Fibroblast of skin of left biceps (primary cell): Measurements from ENCODE around the gene SCAP.
A peak's percentile ranks its signal among the peaks of the same experiment; 100 is the strongest.
"Not testable (repeated sequence)": the region's sequence is repeated elsewhere in the genome, so short reads cannot be mapped to it uniquely, and the experiment has no call there.

ENCODE experiments used
- DNase-seq, 2 experiments: peaks; one replicate each; pipeline ENCODE4 v3.0.0-alpha.2; 2013; ENCODE audit warnings: low read depth in 2 of 2

SCAP gene

DNA sequence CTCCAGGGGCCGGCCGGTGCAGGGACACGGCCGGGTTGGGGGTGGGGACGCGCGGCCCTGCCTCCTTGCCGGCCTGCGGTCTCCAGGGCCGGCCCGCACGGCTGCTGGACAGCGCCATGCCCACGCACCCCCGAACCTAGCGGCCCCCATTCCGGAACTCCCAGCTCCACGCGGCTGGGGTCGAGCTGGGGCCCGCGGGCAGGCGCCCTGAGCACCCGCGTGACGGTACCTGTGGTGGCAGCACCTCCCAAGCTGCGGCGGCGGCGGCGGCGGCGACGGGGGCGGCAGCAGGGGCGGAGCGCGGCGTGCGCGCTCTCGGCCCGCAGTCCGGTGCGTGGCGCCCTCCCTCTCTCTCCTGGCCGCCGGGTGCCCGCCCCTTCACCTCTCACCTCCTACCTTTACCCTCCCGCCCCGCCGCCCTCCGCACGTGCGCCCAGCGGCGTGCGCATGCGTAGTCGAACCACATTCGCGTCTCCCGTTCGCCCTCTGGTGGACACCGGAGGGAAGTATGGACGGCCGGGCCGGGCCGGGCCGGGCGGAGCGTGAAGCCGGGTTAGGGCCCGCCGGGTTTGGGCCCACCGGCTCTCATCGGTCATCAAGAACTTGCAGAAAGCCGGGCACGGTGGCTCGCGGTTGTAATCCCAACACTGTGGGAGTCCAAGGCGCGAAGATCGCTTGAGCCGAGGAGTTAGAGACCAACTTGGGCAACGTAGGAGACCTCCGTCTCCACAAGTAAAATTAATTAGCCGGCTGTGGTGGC lies at the start of gene SCAP:
Gene SCAP (minus strand): TSS at position 372 of the 760 bp plus-strand sequence. CDS start 32,948 bp downstream, outside the sequence.
- DNase-seq, result peak; percentile 38 to 42

DNA sequence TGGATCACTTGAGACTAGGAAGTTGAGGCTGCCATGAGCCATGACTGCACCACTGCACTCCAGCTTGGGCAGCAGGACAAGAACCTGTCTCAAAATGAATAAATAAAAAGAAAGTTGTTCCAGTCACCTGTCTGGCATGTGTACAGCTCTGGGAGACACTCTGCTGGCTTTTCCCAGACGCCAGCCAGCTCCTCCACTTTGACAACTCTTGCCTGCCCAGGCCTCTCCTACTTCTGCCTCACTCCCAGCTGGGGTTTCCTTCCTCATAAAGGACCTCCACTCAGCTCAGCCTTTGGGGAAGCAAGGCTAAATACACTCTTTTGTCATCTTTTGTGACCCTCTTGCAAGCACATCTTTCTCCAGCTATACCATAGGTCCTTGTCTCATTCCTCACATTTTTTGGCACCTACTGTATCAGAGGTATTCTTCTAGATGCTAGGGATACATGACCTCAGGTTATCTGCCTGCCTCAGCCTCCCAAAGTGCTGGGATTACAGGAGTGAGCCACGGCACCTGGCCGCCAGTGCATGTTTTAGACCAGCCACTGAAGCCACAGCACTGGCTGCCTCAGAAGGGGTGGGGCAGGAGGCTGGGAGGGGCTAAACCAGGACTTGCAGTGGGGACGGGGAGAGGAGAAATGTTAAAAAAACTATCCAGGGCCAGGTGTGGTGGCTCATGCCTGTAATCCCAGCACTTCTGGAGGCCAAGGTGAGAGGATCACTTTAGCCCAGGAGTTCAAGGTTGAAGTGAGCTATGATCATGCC lies 47.8 kb upstream of the SCAP start:
- no peak for DNase-seq

DNA sequence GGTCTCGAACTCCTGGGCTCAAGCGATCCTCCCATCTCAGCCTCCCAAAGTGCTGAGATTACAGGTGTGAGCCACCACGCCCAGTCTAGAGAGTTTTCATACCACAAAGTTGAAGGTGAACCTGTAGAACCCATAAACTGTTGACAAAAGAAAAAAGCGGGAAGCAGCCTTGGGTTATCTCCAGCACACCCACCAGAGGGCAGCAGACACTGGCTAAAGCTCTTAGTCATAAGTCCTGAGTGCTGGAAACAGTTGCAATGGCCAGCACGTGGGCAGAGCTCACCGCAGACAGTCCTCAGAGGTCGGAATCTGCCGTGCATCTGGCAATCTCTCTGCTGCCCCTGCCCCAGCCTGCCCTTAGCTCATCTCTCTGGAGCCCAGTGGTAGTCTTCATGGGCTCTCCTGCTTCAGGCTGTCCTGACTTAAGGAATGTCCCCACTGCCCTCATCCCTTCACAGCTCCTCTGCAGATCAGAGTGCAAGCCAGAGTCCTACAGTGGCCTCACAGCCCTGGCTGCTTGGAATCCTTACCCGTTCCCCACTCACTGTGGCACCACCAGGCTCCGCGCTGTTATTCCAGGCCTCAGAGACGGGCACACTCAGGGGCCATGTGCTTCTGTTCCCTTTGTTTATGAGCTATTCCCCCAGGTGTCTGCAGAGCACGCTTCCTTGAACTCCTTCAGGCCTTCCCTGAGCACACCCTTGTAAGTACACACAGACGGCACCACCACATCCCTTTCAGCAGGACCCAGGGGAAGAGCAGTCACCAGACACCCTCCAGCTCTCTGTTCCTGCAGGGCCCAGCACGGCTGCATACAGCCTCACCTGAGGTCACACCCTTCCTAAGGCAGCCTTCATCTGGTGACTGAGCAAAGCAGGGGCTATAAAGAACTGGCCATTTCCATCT lies 46.6 kb upstream of the SCAP start:
- peak; percentile 47 for DNase-seq

DNA sequence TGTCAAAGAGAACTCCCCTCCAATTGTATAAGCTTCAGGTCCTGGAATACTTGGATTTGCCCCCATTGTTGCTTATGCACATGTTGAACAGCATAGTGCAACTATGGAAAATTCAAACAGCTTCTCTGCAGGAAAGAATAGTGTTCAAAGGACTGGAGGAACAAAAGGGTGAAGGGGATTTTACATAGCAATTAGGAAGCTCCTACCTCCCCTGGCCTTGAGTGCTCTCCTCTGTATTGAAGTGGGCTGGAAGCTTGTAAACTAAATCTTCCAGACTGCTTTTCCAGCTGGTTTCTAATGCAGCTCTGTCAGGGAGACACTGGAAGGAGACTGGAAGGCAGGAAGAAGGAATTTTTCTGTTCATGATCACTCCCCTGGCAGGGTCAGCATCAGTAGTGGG lies 45.0 kb upstream of the SCAP start:
- DNase-seq, result no peak

- no peak for DNase-seq
Measured at GRCh38 chr3:47517937-47518336, 42.2 kb upstream of the SCAP start.

DNA sequence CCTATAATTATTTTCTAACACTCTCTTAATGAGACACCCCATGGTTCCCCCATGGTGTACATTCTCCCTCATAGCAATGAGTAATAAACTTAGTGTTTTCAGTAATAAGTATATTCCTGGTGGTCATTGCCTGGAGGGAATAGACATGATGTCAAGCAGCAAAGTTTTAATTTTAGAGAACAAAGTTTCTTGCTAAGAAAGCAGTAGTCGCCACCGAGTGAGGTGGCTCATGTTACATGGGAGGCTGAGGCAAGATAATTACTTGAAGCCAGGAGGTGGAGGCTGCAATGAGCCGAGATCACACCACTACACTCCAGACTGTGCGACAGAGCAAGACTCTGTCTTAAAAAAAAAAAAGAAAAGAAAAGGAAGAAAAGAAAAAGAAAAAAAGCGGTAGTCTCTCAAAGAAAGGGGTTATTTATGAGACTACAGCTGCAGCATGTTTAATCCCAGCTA lies 40.2 kb upstream of the SCAP start:
- DNase-seq, result no peak

DNA sequence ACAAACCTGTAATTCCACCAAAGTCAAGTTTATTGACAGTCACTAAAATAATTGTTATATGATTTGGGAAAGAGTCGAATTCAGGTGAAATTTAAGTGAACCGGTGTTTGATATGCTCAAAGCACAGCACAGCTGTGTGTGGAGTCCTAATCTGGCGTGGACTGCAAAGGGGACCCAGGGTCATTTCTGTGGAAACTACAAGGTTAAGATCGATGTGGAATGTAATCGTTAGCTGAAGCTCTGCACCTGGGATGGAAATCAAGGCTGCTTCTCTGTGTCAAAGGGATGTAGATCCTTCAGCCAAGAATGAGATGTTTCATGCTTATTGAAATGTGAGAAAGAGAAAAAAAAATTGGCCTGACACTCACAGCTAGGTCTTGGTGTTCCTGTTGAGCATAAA lies 39.4 kb upstream of the SCAP start:
- DNase-seq, result no peak

DNA sequence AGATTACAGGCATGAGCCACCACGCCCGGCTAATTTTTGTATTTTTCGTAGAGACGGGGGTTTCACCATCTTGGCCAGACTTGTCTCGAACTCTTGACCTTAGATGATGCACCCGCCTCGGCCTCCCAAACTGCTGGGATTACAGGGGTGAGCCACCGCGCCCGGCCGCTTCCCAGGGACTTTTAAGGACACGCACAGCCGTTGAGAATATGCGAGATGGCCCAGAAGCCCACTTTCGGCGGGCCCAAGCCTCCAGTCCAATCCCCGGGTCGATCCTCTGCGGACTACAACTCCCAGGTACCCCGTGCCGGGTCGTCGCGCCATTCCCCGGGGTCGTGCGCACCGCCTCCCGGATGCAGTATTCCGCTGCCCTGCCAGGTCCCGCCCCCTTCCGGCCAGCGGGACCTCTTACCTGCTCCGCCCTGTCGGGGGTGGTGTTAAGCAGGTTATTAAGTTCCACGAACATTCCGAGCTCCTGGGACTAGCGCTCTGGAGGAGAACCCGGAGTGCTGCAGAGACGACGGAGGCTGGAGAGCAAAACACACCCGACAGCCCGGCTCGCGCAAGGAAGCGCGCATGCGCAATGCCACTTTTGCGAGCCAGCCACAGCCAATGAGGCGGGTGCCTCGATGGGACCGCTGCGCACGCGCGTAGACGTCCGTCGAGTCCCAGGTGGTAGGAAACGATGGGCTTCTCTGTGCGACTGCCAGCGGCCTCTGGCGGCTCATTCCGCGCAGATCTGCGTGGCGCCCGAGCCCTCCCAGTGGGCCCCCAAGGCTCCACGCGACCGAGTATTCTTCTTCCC lies 37.6 kb upstream of the SCAP start, which contains the start of gene ELP6:
Gene ELP6 (minus strand): TSS at position 588 of the 805 bp plus-strand sequence. CDS start 122 bp downstream, at position 466.
- DNase-seq, result peak; percentile 86 to 89

GRCh38 chr3:47512416-47513124 lies 36.8 kb upstream of the SCAP start:
- no peak for DNase-seq

DNA sequence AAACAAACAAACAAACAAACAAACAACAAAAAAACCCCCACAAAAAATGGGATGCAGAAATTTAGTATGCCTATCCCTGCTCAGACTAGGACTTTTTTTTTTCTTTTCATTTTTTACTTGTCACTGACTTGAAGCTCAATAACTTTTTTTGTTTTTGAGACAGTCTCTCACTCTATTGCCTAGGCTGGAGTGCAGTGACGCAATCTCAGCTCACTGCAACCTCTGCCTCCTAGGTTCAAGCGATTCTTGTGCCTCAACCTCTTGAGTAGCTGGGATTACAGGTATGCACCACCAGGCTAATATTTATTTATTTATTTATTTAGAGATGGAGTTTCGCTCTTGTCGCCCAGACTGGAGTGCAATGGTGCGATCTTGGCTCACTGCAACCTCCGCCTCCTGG lies 29.5 kb upstream of the SCAP start:
- DNase-seq, result not testable (repeated sequence)

DNA sequence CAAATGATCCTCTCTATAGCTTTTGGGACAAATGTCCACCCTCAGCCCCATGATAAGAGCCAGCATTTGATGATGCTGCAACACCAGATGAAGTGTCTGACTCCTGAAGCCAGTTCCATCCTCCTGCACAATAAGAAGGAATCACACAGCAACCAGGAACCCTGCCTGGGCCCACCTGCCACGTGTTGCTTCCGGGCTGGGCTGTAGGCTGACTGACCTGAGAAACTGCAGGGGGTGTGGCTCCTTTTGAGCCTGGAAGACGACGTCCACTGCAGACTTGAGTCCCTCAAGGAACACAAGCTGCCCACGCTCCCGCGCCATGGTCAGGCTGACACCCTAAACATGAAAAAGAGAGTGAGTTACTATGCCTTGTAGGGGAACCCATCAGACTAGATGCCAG lies 28.4 kb upstream of the SCAP start:
- no peak for DNase-seq

DNA sequence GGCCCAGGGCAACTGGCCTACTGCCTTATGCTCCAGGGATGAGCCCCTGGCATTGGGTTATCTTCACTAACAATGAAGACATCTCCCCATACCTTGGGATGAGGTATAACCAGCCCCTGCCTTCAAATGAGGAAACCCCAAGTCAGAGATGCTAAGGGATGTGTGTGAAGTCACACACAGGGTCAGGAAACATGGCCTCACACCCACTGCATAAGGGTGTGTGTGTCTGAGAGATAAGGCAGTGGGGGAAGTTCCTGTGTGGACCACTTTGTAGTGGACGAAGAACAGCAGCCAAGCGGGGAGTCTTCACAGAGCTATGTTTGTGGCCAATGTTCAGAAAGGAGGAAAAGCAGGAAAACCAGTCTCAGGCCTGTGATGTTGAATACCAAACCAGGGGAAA lies 27.3 kb upstream of the SCAP start:
- no peak for DNase-seq

- no peak for DNase-seq
Measured at GRCh38 chr3:47496892-47497291, 21.2 kb upstream of the SCAP start.

- no peak for DNase-seq
Measured at GRCh38 chr3:47495886-47496285, 20.1 kb upstream of the SCAP start.

GRCh38 chr3:47495111-47495510 lies 19.4 kb upstream of the SCAP start:
- DNase-seq, result no peak

GRCh38 chr3:47491777-47492176 lies 16.0 kb upstream of the SCAP start:
- no peak for DNase-seq

DNA sequence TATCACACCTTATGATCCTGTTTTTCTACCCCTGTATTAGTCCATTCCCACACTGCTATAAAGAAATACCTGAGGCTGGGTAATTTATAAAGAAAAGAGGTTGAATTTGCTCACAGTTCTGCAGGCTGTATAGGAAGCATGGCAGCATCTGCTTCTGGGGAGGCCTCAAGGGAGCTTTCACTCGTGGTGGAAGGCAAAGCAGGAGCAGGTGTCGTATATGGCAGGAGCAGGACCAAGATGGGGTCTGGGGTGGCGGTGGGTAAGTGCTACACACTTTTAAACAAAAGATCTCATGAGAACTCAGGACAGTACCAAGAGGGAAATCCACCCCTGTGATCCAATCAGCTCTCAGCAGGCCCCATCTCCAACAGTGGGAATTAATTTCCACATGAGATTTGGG lies 15.4 kb upstream of the SCAP start:
- no peak for DNase-seq

GRCh38 chr3:47487265-47487664 lies 11.5 kb upstream of the SCAP start:
- no peak for DNase-seq

DNA sequence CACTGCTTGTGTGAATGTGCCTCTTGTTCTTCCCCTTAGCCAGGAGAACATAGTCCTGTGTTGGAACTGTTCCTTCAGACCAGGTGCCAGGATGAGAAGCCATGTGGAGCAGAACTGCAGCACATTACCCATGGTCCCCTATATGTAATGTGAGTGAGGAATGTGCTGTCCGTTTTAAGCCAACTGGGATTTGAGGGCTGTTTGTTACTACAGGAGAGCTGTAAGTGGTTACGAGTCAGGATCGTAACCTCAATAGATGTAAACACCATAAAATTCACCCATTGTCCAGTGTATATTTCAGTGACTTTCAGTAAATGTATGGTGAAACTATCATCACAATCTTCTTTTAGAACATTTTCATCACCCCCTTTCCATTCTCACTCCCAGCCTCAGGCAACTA lies 10.1 kb upstream of the SCAP start:
- no peak for DNase-seq

- no peak for DNase-seq
Measured at GRCh38 chr3:47482366-47482765, 6.6 kb upstream of the SCAP start.
